GM19372 (cell line): Measurements from ENCODE around the gene ZDHHC6.
A peak's percentile ranks its signal among the peaks of the same experiment; 100 is the strongest.
"Not testable (repeated sequence)": the region's sequence is repeated elsewhere in the genome, so short reads cannot be mapped to it uniquely, and the experiment has no call there.

Experiments used
- ATAC-seq: cut with Tn5 transposase; IDR thresholded peaks from one replicate; pipeline ENCODE4 v1.9.1; 2021; ENCODE audit warnings: mild to moderate bottlenecking, low read depth, moderate library complexity; ENCODE audit not compliant: unreplicated experiment

Gene ZDHHC6

DNA sequence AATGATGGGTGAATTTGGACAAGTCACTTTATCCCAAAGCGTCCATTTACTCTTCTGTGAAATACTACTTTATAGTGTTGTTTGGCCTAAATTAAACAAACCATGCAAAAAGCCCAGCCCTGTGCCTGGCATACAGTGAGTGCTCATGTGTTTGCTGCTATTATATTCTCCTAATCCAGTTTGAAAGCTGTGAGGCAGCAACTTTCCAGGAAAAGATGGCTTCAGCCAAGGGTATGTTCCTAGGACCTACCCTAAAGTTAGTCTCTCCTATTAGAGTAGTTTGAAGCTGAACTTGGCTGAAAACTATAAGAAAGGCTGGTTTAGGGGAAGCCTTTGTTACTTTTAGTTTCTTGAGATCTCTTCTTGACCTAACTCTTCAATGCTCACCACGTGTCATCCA, 52.9 kb downstream of the ZDHHC6 start:
- ATAC-seq: no peak

DNA sequence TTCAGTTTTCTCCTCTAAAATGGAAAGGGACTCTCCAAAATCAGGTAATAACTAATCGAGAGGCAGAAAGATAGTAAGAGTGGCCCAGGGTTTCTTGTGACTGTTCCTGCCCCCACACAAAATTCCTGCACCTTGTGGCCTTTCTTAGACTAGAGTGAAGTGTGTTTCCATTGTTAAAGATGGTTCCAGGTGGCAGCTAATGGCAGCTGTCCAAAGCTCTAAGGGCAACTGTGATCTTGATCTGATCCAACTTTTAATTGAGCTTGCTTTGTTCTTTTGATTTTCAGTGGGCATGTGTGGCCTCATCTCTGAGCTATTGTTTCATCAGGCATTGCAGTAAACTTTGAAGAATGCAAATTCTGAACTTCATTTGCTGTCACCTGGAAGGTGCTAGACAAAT, 53.4 kb downstream of the ZDHHC6 start:
- no peak for ATAC-seq

DNA sequence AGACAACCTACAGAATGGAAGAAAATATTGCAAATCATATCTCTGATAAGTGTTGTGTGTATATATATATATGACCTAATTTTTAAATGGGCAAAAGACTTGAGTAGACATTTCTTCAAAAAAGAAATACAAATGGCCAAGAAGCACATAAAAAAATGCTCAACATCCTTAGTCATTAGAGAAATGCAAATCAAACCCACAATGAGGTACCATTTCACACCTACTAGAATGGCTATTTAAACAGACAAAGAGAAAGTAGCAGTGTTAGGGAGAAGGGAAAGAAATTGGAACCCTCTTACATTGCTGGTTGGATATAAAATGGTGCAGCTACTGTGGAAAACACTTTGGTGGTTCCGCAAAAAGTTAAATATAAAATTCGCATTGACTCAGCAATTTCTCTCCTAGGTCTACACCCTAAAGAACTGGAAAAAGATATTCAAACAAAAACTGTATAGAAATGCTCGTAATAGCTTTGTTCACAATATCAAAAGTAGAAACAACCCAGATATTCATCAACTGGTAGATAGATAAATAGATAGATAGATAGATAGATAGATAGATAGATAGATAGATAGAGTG, 56.5 kb downstream of the ZDHHC6 start:
- no peak for ATAC-seq

DNA sequence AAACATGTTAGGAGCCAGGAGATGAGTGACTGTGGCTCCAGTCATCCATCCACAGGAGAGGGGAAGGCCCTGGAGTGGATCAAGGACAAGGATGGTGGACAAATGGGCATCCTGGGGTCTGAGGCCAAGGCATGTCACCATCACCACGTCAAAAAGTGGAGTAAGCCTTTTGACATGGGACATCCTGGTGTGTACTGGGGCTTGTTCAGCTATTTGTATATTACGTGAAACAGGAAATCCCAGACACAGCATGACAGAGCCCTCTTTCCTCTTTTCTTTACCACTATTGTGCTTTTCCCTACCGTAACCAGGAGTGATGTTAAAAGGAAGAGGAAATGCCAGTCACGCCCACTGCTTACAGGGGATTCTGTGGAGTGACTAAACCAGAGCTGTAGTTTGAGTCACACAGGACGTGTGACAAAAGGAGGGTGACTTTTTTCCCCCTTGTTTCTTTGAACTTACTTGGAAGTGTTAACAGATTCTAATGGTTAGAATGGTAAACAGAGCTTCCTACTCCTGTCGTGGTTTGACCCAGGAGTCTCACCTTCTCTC, 57.4 kb downstream of the ZDHHC6 start:
- peak; percentile 53 for ATAC-seq

DNA sequence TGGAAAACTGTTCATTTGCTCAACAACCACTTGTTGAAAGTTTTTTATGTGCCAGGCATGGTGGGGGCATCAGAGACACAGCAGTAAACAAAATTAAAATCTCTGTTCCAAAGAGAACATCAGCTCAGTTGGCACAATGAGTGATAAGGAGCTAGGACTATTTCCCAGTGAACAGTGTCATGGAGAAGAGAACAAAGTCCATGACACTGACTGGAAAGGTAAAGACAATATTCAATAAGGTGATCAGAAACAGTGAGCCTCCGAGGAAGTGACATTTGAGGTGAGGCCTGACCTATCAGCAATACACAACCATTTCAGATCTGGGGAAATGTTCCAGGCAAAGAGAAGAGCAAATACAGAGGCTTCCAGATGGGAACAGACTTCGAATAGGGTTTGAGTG, 58.2 kb downstream of the ZDHHC6 start:
- ATAC-seq: no peak

DNA sequence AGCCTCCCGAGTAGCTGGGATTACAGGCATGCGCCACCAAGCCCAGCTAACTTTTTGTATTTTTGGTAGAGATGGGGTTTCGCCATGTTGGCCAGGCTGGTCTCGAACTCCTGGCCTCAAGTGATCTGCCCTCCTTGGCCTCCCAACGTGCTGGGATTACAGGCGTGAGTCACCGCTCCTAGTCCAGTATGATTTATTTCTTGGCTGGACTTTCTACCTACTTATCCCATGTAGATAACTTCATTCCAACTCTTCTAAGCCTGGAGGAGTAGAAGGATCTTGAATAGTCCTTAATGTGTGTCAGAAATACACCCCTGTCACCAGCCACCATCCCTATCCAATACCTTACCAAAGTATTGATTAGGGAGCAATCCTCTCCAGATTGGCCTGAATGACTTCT, 58.7 kb downstream of the ZDHHC6 start:
- not testable (repeated sequence) for ATAC-seq

DNA sequence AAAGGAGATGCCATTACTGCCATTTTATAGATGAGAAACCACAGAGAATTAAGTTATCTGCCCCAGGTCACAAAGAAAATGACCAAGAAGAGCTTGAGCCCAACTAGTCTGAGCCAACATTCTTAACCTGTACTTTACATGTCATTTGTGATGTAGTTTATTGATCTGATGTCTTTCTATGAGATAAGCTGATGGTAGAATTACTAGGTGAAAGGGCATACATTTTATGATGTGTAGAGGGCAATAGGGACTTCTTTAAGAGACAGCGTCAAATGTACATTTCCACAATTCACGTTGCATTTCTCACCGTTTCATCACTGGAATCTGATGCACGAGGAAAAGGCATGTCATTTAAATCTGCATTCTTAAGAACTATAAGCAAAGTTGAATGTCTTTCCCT, 61.5 kb downstream of the ZDHHC6 start:
- no peak for ATAC-seq

DNA sequence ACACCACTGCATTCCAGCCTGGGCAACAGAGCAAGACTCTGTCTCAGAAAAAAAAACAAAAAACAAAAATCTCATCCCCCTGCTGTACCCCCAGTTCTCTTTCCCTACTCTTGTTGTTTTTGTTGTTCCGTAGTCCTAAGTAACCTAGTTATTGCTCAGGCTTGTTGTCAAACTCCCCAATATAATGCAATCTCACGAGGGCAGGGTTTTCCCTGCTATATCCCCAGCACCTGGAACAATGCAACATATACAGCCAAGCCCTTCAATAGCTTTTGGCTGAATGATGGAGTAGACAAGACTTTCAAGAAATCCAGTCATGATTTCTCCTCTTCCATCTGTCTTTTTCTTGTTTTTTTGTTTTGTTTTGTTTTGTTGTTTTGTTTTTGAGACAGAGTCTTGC, 62.6 kb downstream of the ZDHHC6 start:
- no peak for ATAC-seq

DNA sequence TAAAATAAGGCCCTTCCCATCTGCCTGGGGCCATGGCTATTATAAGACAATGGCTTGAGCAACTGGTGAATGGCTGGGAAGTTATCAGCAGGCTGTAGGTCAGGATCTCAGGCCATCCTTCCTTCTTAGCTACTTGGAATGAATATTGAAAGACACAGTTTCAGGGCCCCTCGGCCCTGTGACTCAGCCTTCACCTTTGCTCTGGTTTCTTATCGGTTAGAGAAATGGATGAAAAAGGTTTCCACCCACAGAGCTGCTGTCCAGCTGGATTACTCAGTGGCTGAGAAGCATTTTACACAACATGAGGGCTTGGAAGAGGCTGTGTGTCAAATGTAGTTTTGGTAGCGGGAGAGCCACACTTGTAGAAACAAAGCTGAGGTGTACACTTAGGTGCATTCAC, 63.4 kb downstream of the ZDHHC6 start:
- ATAC-seq: no peak

DNA sequence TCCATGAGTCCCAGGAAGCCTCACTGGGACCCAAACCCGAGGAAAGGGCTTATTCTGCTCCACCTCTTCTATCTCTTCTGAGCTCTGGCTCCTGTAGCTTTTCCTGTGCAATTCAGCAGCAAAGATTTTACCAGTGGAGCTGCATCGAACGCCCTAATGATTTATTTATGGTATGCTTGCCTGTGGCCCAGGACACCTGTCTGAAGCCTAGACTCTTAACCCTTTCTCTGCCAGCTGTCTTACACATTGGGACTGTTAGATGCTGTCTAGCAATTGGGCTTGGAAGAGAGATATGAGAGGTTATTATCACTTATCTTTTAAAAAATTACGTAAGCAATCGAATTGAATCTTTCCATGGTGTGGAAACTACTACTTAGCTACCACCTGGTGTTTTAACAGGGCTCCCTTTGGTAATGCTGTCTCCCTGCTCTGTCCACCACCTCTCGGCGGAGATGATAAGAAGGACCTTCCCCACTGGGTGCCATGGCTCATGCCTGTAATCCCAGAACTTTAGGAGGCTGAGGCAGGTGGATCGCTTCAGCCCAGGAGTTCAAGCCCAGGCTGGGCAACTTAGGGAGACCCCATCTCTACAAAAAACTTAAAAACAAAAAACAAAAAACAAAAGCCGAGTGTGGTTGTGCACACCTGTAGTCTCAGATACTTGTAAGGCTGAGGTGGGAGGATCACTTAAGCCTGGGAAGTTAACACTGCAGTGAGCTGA, 64.0 kb downstream of the ZDHHC6 start:
- no peak for ATAC-seq
